A172 (cell line): ENCODE measurements around the gene CENPP. TPM values are rescaled to one million over a fixed set of nuclear protein-coding genes. Genes with fewer than 3 reads are reported as not detected.

Experiments used
- DNase-seq: peaks from one replicate; pipeline ENCODE4 v3.0.0-alpha.2; 2015; ENCODE audit warnings: low spot score
- total RNA-seq: library from RNA; depleted of rRNA; stranded (reverse); fragments of >200 nt; shearing (Covaris generic); gene quantifications from 2 replicates; pipeline ENCODE4 v1.2.3, GENCODE V29; 2014

CENPP gene
- total RNA-seq, 1 experiment from 2014 or later = 11.6 TPM

GRCh38 chr9:92312887-92313623 lies 12.7 kb upstream of the CENPP start:
- DNase-seq = no peak

- no peak for DNase-seq
These were observed 12.1 kb upstream of the CENPP start for GRCh38 chr9:92313624-92314012.

DNA sequence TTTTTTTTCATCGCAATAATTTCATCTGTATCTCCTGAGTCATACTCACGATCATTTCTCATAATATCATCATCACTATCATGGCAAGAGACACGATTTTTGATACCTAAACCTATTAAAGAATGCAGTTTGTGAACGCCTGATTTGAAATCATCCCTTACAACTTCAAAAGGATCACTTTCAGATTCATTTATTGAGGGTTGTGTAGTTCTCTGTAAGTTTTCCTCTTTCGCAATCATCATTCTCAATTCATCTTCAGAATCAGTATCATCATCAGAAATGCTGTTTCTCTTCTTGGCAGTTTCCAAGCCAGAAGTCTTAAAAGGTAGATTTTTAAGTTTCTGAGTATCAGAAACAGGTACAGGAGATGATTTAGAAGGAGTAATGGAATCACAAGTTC lies 10.3 kb upstream of the CENPP start:
- no peak for DNase-seq

DNA sequence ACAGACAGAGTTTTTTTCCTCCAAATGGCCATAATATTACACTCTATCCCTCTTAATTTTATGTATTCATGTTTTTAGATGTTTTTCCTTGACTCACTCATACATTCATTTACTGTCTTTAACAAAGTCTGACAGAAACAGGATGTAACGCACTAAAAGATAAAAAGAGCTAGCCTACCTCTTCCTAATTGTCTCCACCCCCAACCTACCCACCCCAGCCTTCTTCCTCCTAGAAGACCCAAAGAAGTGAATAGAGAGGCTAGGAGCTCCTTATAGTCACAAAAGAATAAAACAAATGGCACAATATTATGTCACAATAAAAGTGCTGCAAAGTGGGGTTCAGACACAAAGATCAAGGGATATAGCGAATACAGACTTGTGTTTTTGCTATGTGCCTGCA lies 1.3 kb upstream of the CENPP start:
- DNase-seq = no peak

DNA sequence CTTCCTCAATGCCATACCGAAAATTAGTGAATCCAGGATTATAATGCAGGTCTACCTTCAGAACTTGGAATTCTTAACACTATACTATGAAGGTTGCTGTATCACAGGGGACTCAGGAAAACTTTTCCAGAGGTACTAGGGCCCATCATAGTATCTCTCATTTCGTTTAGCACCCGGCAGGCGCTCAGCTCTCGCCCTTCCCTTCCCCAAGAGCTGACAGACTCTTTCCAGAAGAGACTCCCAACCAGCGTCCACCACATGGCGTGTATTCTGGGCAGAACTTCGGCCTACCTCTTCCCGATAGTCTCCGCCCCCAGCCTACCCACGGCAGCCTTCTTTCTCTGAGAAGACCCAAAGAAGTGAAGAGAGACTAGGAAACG lies 874 bp upstream of the CENPP start:
- no peak for DNase-seq

DNA sequence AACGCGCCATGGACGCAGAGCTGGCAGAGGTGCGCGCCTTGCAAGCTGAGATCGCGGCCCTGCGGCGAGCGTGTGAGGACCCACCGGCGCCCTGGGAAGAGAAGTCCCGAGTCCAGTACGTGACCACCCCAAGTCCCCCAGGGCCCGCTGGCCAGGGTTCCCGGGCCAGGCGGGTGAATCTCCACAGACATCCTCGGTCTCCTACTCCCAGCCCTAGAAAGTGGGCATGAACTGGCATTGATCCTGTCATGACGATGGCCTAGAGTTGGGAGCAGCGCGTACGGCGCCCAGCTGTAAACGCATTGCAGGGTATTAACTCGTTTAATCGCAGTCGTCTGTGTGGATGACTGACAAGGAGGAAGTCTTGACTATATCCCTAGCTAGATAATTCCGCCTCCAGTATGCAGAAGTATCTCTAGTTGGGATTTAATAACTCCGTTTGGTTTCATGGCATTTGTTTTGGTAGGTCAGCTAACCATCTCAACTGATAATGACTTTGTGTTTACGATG lies 293 bp downstream of the CENPP start:
- DNase-seq = peak; percentile 26

DNA sequence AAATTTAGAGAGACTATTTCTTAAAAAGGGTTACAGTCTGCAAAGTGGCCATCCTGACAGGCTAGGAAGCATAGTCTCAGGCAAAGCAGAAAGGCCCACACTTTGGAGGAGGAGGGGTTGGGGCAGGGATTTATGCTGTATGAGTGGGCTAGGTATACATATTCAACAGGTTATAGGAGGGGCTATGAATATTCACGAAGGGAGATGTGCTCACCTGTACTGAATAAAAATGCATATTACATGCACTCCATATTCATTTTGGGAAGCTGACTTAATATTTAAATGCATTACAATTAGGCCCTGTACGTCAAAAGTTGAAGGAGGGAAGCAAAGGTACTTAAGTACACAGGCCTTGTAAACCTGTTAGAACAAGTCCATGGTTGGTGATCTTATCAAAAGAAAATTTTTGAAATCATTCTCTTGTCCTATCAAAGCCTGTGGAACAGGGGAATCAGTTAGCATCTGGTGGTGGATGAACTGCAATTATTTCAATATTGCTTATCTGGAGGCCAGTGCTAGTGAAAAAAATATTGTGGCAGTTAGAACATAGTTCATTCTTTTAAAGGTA lies 1.6 kb downstream of the CENPP start:
- DNase-seq = no peak

GRCh38 chr9:92328225-92328624 lies 2.5 kb downstream of the CENPP start:
- DNase-seq = peak; percentile 39

GRCh38 chr9:92332577-92333281 lies 7.0 kb downstream of the CENPP start:
- no peak for DNase-seq

GRCh38 chr9:92333282-92333634 lies 7.5 kb downstream of the CENPP start:
- no peak for DNase-seq

- DNase-seq = no peak
These were observed 15.8 kb downstream of the CENPP start for GRCh38 chr9:92341578-92341977.

GRCh38 chr9:92342825-92343488 lies 17.2 kb downstream of the CENPP start:
- no peak for DNase-seq

DNA sequence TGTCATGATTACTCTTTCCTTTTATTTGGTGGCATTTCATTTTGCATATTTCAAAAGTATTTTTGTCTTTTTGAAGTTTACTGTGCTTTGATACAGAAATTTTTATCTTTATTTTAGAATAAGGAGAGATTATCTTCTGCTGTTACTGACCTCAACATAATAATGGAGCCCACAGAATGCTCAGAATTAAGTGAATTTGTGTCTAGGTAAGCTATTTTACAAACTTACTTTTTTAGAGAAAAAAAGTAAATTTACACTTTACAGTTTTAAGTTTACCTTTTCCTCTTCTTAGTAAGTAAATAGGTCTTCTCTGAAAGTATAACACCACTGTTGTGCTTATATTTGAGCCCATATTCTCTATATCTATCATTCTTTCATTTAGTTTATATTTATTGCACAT lies 19.8 kb downstream of the CENPP start:
- no peak for DNase-seq

DNA sequence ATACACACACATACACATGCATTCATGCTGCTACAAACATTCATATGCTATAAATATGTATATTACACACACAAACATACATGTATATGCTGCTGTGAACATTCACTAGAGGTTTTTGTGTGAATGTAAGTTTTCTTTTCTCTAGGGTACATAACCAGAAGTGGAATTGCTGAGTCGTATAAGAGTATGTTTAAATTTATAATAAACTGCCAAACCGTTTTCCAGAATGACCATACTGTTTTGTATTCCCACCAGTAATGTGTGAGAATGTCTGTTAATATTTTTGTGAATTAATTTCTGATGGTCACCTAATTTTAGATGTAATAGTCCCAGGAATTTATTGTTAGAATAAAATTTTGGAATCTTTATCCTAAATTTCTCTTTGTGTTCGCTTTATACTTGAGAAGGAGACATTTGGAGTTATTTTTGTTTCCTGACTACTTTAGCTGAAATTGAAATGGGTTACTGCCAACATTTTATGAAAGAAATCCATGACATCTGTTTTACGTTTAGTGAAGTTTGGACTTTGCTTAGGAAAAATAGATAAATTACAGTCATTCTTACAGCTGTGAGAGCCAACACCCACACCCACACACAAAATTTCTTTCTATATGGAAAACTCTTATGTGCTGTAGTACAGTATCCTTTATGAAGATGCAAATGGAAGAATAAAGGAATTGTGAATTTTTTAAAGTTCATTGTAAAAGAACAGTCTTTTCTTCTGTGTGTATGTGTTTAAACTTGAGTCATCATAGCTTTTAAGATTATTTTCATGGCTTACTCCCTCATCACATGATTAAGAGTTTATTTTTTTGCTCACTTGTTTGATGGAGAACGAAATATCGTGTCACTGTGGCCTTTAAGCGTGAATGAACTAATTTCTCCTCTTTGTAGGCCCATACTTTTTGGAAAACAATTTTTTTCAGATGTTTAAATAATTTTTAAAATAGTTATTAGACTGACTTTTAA lies 24.3 kb downstream of the CENPP start:
- DNase-seq = no peak

- DNase-seq = no peak
These were observed 25.0 kb downstream of the CENPP start for GRCh38 chr9:92350740-92351133.

- no peak for DNase-seq
These were observed 27.3 kb downstream of the CENPP start for GRCh38 chr9:92353051-92353450.

- DNase-seq = no peak
These were observed 33.7 kb downstream of the CENPP start for GRCh38 chr9:92359394-92359995.

- no peak for DNase-seq
These were observed 34.3 kb downstream of the CENPP start for GRCh38 chr9:92360083-92360482.

GRCh38 chr9:92369075-92369474 lies 43.3 kb downstream of the CENPP start:
- DNase-seq = no peak

- no peak for DNase-seq
These were observed 47.4 kb downstream of the CENPP start for GRCh38 chr9:92373167-92373566.

- DNase-seq = no peak
These were observed 52.1 kb downstream of the CENPP start for GRCh38 chr9:92377876-92378275.
